Stimulated activated CD8-positive, alpha-beta memory T cell treated with anti-CD3 and anti-CD28 coated beads, Interleukin-2, amount 100 ng/mL, for 48 hours (primary cell): Measurements from ENCODE around the gene ABHD17B.

Experiments
- DNase-seq, 2 donors: peaks; one replicate each; pipeline ENCODE4 v3.0.0-alpha.2; 2020; ENCODE audit warnings: low read depth in 2 of 2

Gene ABHD17B

DNA sequence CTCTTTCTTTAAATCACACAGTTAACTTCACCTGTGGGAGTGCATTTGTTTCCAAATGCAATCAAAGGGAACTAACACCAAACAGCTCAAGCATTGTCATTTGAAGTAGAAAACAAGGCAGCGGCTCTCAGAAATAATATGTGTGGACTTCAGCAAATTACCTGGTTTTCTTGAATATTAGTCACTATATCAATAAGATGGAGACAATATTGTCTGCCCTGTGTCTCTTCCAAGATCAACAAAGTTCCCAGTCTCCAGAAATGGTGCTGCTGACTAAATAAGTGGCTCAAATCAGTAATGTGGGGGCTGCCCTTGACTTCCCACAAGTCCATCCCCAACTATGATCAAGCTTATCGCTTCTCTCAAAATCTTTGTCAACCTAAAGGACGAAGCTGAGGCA is 89.6 kb downstream of the ABHD17B start:
- DNase-seq, result no peak

DNA sequence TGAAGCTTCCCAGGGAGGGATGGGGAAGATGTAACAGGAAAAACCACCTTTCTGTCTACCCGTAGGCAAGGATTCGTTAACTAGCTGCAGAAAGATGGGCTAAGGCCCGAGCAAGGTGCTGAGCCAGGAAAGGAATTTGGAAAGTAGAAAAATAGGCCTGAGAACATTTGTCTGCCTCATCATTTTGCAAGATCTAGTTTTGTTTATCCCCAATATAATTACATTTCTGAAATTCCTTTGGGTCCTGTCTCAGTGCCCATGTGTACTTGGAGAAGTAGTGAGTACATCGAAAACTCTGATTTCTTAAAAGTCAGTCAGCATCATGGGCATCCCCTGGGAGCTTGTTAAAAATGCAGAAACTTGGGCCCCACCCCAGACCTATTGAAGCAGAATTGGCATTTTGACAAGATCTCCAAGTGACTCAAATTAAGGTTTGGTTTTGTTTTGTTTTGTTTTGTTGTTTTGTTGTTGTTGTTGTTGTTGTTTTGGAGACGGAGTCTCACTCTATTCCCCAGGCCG is 90.5 kb downstream of the ABHD17B start:
- no peak for DNase-seq

DNA sequence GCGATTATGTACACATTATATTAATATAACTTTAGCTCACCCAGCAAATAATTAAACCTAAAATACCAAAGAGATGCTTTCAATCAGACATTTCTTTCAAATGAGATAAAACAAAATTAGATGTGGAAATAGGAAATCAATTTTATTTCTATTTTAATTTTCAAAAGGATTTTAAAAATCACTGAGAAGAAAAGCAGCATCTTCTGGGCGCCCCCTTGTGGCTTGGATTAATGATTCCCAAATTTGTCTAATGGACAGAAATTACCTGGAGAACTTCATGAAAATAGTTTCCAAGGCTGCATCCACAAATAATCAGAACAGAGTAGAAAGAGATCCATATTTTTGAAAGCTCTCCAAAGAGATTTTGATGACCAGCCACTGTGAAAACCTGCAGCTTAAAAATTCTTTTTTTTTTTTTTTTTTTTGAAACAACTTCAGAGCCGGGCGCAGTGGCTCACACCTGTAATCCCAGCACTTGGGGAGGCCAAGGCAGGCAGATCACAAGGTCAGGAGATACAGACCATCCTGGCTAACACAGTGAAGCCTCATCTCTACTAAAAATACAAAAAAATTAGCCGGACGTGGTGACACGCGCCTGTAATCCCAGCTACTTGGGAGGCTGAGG is 91.8 kb downstream of the ABHD17B start:
- no peak for DNase-seq

DNA sequence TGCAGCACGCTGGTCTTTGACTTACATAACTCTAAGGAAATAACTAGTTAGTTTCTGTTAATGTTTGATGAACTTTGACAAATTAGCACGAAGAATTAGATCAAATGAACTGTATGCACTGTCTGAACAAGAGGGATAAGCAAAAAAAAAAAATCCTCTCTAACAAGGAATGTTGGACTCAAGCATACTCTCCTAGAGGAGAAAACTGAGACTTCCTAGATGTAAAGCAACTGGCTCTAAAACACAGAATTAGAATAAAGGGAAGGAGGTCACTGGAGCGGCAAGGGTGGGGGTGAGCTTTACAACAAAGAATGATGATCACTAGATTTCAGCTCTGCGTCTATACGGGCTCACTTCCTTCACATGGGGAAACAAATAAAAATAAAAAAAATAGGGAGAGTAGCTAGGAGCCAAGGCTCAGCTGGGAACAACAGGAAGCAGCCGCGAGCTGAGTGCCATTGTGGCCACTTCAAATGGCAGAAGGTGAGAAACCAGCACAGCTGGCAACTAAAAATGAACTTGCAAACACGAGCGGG is 94.0 kb downstream of the ABHD17B start:
- DNase-seq, result no peak
